SK-N-SH treated with all-trans-retinoic acid at 6 μM for 48 hours (cell line): Measurements from ENCODE around the gene ST3GAL4.

Experiments
- ATAC-seq: fragments of 200-7000 bp; cut with Tn5 transposase; 3 replicates; pipeline ENCODE4 v1.9.1; 2020; ENCODE audit warnings: mild to moderate bottlenecking, moderate library complexity
- ARNTL ChIP-seq: fragments of 450-650 bp; formaldehyde crosslinking; IDR thresholded peaks from 2 replicates; pipeline ENCODE4 v1.5.0; 2020; ENCODE audit warnings: low read depth, mild to moderate bottlenecking, moderate library complexity, borderline replicate concordance
- BACH2 ChIP-seq: fragments of 250-450 bp; sonication (Bioruptor Pico); IDR thresholded peaks from 2 replicates; pipeline ENCODE4 v1.9.0; 2021; ENCODE audit warnings: mild to moderate bottlenecking, borderline replicate concordance
- CREB5 ChIP-seq: fragments of 250-450 bp; sonication (Bioruptor Pico); IDR thresholded peaks from 2 replicates; pipeline ENCODE4 v1.5.1; 2020; ENCODE audit warnings: low read depth, mild to moderate bottlenecking, moderate library complexity
- CSRNP3 ChIP-seq: fragments of 250-450 bp; sonication (Bioruptor Pico); IDR thresholded peaks from 2 replicates; pipeline ENCODE4 v1.5.1; 2021; ENCODE audit warnings: mild to moderate bottlenecking, moderate library complexity
- GLIS3 ChIP-seq: fragments of 250-450 bp; sonication (Bioruptor Pico); IDR thresholded peaks from 2 replicates; pipeline ENCODE4 v1.5.0; 2020; ENCODE audit warnings: mild to moderate bottlenecking, moderate library complexity
- ISL1 ChIP-seq: fragments of 250-450 bp; sonication (Bioruptor Pico); IDR thresholded peaks from 2 replicates; pipeline ENCODE4 v2.1.2; 2022; ENCODE audit warnings: mild to moderate bottlenecking, moderate library complexity
- OSR1 ChIP-seq: fragments of 250-450 bp; sonication (Bioruptor Pico); IDR thresholded peaks from 2 replicates; pipeline ENCODE4 v1.8.0; 2022; ENCODE audit warnings: moderate library complexity, mild to moderate bottlenecking, inconsistent platforms
- PATZ1 ChIP-seq: fragments of 250-450 bp; sonication (Bioruptor Pico); IDR thresholded peaks from 2 replicates; pipeline ENCODE4 v1.8.0; 2020; ENCODE audit warnings: mild to moderate bottlenecking, moderate library complexity, borderline replicate concordance
- POU6F1 ChIP-seq: fragments of 250-450 bp; sonication (Bioruptor Pico); IDR thresholded peaks from 2 replicates; pipeline ENCODE4 v1.8.0; 2021; ENCODE audit warnings: low read depth, mild to moderate bottlenecking, moderate library complexity, borderline replicate concordance
- PPARA ChIP-seq: fragments of 250-450 bp; sonication (Bioruptor Pico); IDR thresholded peaks from 2 replicates; pipeline ENCODE4 v1.5.0; 2020; ENCODE audit warnings: mild to moderate bottlenecking, borderline replicate concordance
- TCF4 ChIP-seq: fragments of 250-450 bp; sonication (Bioruptor Pico); IDR thresholded peaks from 2 replicates; pipeline ENCODE4 v1.8.0; 2021; ENCODE audit warnings: mild to moderate bottlenecking, moderate library complexity, borderline replicate concordance
- TOX ChIP-seq: fragments of 250-450 bp; sonication (Bioruptor Pico); IDR thresholded peaks from 2 replicates; pipeline ENCODE4 v1.8.0; 2021; ENCODE audit warnings: mild to moderate bottlenecking, moderate library complexity, borderline replicate concordance
- TSHZ2 ChIP-seq: fragments of 250-450 bp; sonication (Bioruptor Pico); IDR thresholded peaks from 2 replicates; pipeline ENCODE4 v1.5.0; 2020; ENCODE audit warnings: mild to moderate bottlenecking, moderate library complexity
- ZC3H10 ChIP-seq: fragments of 250-450 bp; sonication (Bioruptor Pico); IDR thresholded peaks from 2 replicates; pipeline ENCODE4 v1.5.1; 2021; ENCODE audit warnings: mild to moderate bottlenecking, moderate library complexity
- ZFP3 ChIP-seq: fragments of 250-450 bp; sonication (Bioruptor Pico); IDR thresholded peaks from 2 replicates; pipeline ENCODE4 v1.5.0; 2020; ENCODE audit warnings: mild to moderate bottlenecking, moderate library complexity
- ZNF565 ChIP-seq: fragments of 450-650 bp; formaldehyde crosslinking; conservative IDR thresholded peaks from 2 replicates; pipeline ENCODE4 v1.5.0; 2020; ENCODE audit warnings: low read depth, mild to moderate bottlenecking, moderate library complexity
- ZNF70 ChIP-seq: fragments of 450-650 bp; formaldehyde crosslinking; IDR thresholded peaks from 2 replicates; pipeline ENCODE4 v1.5.0; 2020; ENCODE audit warnings: mild to moderate bottlenecking, moderate library complexity

The ST3GAL4 gene

GRCh38 chr11:126406368-126406767 lies 50.9 kb downstream of the ST3GAL4 start:
- TF ChIP-seq PATZ1 (no peak), POU6F1 (CRISPR knock-in tag) (no peak), OSR1 (CRISPR knock-in tag) (no peak), ZC3H10 (no peak), GLIS3 (CRISPR knock-in tag) (no peak), ARNTL (no peak), TSHZ2 (CRISPR knock-in tag) (no peak), TOX (CRISPR knock-in tag) (no peak), ZNF70 (CRISPR knock-in tag) (no peak), ZNF565 (CRISPR knock-in tag) (no peak)
- no peak for ATAC-seq

- TF ChIP-seq ARNTL (no peak), CSRNP3 (no peak), PATZ1 (no peak), TCF4 (CRISPR knock-in tag) (no peak), POU6F1 (CRISPR knock-in tag) (no peak), CREB5 (CRISPR knock-in tag) (no peak), ISL1 (no peak), BACH2 (CRISPR knock-in tag) (no peak), ZNF70 (CRISPR knock-in tag) (no peak), TOX (CRISPR knock-in tag) (no peak), ZFP3 (CRISPR knock-in tag) (no peak), PPARA (no peak)
- TF ChIP-seq, all 23 proteins: peak for 0
- ATAC-seq, result no peak
These were observed 51.6 kb downstream of the ST3GAL4 start for GRCh38 chr11:126407101-126407521.
